ENCODE measurements around the gene CDH4. TPM values are rescaled to one million over a fixed set of nuclear protein-coding genes. Genes with fewer than 3 reads are reported as not detected.

CDH4 gene
- total RNA-seq, 1 experiment from 2014 or later, result not detected

- peaks cover 46% of the 10 kb centered on the region for H3K27me3 Mint-ChIP-seq (ENCODE audit: insufficient read depth, unreplicated experiment)
- Histone ChIP-seq H3K4me1 (no peaks in the 10 kb centered on the region), H3K27me3 (replicated peaks; ENCODE audit: control insufficient read depth, insufficient read depth, low read length) (peaks cover 8% of the 10 kb centered on the region; the same call in 1 of the 2 replicates), H3K4me3 (ENCODE audit: low read depth, low read length) (no peak overlapping the region), H3K36me3 (ENCODE audit: control insufficient read depth, insufficient read depth, low read length) (no peaks in the 10 kb centered on the region), H3K9me3 (no peaks in the 10 kb centered on the region)
- H3K4me1 Mint-ChIP-seq (ENCODE audit: low read depth, unreplicated experiment), result no peaks in the 10 kb centered on the region
- CTCF ChIA-PET, result interaction anchor here (0.7 kb wide), 1 partner anchor 88 kb away, joined by 5 read pairs; no protein-coding TSS in a partner anchor
- H3K36me3 Mint-ChIP-seq (ENCODE audit: insufficient read depth, unreplicated experiment), result no peaks in the 10 kb centered on the region
- POLR2A ChIA-PET, result no interaction called here
- no peak for DNase-seq
- no peak overlapping the region for H3K27ac Mint-ChIP-seq (ENCODE audit: unreplicated experiment)
- H3K4me3 Mint-ChIP-seq (ENCODE audit: unreplicated experiment), result no peak overlapping the region
- intact Hi-C loops (cut with micrococcal nuclease; ENCODE audit: unreplicated experiment), result no loop called here
- no TSS peak for BruUV-seq (replicated peaks)
- no peak for TF ChIP-seq CTCF (IDR thresholded peaks at IDR 0.05; ENCODE audit: insufficient read depth in 1 of 2, low read depth in 1 of 2, low read length in 1 of 2, severe bottlenecking in 1 of 2, unreplicated experiment in 1 of 2)
- H3K9me3 Mint-ChIP-seq (ENCODE audit: unreplicated experiment), result peaks cover 11% of the 10 kb centered on the region
Measured at GRCh38 chr20:61818746-61819573, 566.9 kb downstream of the CDH4 start.

GRCh38 chr20:61819574-61819846 lies 567.4 kb downstream of the CDH4 start:
- no peaks in the 10 kb centered on the region for H3K36me3 ChIP-seq (ENCODE audit: control insufficient read depth, insufficient read depth, low read length)
- peaks cover 46% of the 10 kb centered on the region for H3K27me3 Mint-ChIP-seq (ENCODE audit: insufficient read depth, unreplicated experiment)
- ChIA-PET CTCF (no interaction called here), POLR2A (no interaction called here)
- H3K9me3 ChIP-seq, result no peaks in the 10 kb centered on the region
- no peak overlapping the region for H3K4me3 Mint-ChIP-seq (ENCODE audit: unreplicated experiment)
- peaks cover 11% of the 10 kb centered on the region for H3K9me3 Mint-ChIP-seq (ENCODE audit: unreplicated experiment)
- no peak overlapping the region for H3K4me3 ChIP-seq (ENCODE audit: low read depth, low read length)
- no peak overlapping the region for H3K27ac Mint-ChIP-seq (ENCODE audit: unreplicated experiment)
- H3K36me3 Mint-ChIP-seq (ENCODE audit: insufficient read depth, unreplicated experiment), result no peaks in the 10 kb centered on the region
- no peaks in the 10 kb centered on the region for H3K4me1 Mint-ChIP-seq (ENCODE audit: low read depth, unreplicated experiment)
- no peak for DNase-seq
- no TSS peak for BruUV-seq (replicated peaks)
- intact Hi-C loops (cut with micrococcal nuclease; ENCODE audit: unreplicated experiment), result no loop called here
- no peaks in the 10 kb centered on the region for H3K4me1 ChIP-seq
- H3K27me3 ChIP-seq (replicated peaks; ENCODE audit: control insufficient read depth, insufficient read depth, low read length), result peaks cover 6% of the 10 kb centered on the region; the same call in 1 of the 2 replicates
- no peak for TF ChIP-seq CTCF (IDR thresholded peaks at IDR 0.05; ENCODE audit: insufficient read depth in 1 of 2, low read depth in 1 of 2, low read length in 1 of 2, severe bottlenecking in 1 of 2, unreplicated experiment in 1 of 2)

GRCh38 chr20:61819921-61820825 lies 568.1 kb downstream of the CDH4 start:
- H3K36me3 ChIP-seq (ENCODE audit: control insufficient read depth, insufficient read depth, low read length), result no peaks in the 10 kb centered on the region
- H3K4me3 ChIP-seq (ENCODE audit: low read depth, low read length), result no peak overlapping the region
- no peak overlapping the region for H3K27ac Mint-ChIP-seq (ENCODE audit: unreplicated experiment)

More at GRCh38 chr20:61819921-61820825, 568.1 kb downstream of the CDH4 start:
- no peaks in the 10 kb centered on the region for H3K4me1 Mint-ChIP-seq (ENCODE audit: low read depth, unreplicated experiment)
- H3K36me3 Mint-ChIP-seq (ENCODE audit: insufficient read depth, unreplicated experiment), result no peaks in the 10 kb centered on the region
- TF ChIP-seq CTCF (IDR thresholded peaks at IDR 0.05; ENCODE audit: insufficient read depth in 1 of 2, low read depth in 1 of 2, low read length in 1 of 2, severe bottlenecking in 1 of 2, unreplicated experiment in 1 of 2), result no peak
- no peaks in the 10 kb centered on the region for H3K4me1 ChIP-seq
- intact Hi-C loops (cut with micrococcal nuclease; ENCODE audit: unreplicated experiment), result no loop called here
- peaks cover 11% of the 10 kb centered on the region for H3K9me3 Mint-ChIP-seq (ENCODE audit: unreplicated experiment)
- POLR2A ChIA-PET, result no interaction called here
- peaks cover 6% of the 10 kb centered on the region; the same call in 1 of the 2 replicates for H3K27me3 ChIP-seq (replicated peaks; ENCODE audit: control insufficient read depth, insufficient read depth, low read length)
- no peaks in the 10 kb centered on the region for H3K9me3 ChIP-seq
- no peak overlapping the region for H3K4me3 Mint-ChIP-seq (ENCODE audit: unreplicated experiment)
- peaks cover 40% of the 10 kb centered on the region for H3K27me3 Mint-ChIP-seq (ENCODE audit: insufficient read depth, unreplicated experiment)
- no TSS peak for BruUV-seq (replicated peaks)
- no peak for DNase-seq
- CTCF ChIA-PET, result no interaction called here
